Heart right ventricle (tissue), 16 donors: ENCODE results near the gene CEP170B. TPM values are rescaled to one million over a fixed set of nuclear protein-coding genes. Genes with fewer than 3 reads are reported as not detected.
A peak's percentile ranks its signal among the peaks of the same experiment; 100 is the strongest.
"Not testable (repeated sequence)": the region's sequence is repeated elsewhere in the genome, so short reads cannot be mapped to it uniquely, and the experiment has no call there.

Experiments used
- ATAC-seq, 8 donors: fragments of 200-7000 bp; cut with Tn5 transposase; one replicate each; pipeline ENCODE4 v1.9.1; 2020; ENCODE audit warnings: mild to moderate bottlenecking in 8 of 8, moderate library complexity in 8 of 8, moderate number of reproducible peaks in 1 of 8
- DNase-seq, 2 donors: peaks; one replicate each; pipeline ENCODE4 v3.0.0-alpha.2; 2020
- H3K27ac ChIP-seq, 10 donors: fragments of 200-600 bp; sonication (generic) in 2 of 10; one replicate each; pipeline versions ENCODE4 v1.5.0 to v1.8.0; 2020 to 2022; ENCODE audit warnings: mild to moderate bottlenecking in 3 of 10
- H3K27me3 ChIP-seq, 7 donors: fragments of 200-600 bp; one replicate each; pipeline ENCODE4 v1.8.0; 2021 to 2022; ENCODE audit warnings: mild to moderate bottlenecking in 2 of 7
- H3K36me3 ChIP-seq, 9 donors: fragments of 200-600 bp; sonication (generic) in 1 of 9; one replicate each; pipeline versions ENCODE4 v1.5.0 to v1.8.0; 2020 to 2022; ENCODE audit warnings: mild to moderate bottlenecking in 2 of 9
- H3K4me1 ChIP-seq, 9 donors: fragments of 200-600 bp; sonication (generic) in 1 of 9; one replicate each; pipeline versions ENCODE4 v1.5.0 to v1.8.0; 2020 to 2022; ENCODE audit warnings: mild to moderate bottlenecking in 4 of 9
- H3K4me3 ChIP-seq, 10 donors: fragments of 200-600 bp; sonication (generic) in 2 of 10; one replicate each; pipeline versions ENCODE4 v1.5.0 to v1.8.0; 2020 to 2022; ENCODE audit warnings: mild to moderate bottlenecking in 7 of 10, moderate library complexity in 2 of 10
- H3K9me3 ChIP-seq, 11 donors: fragments of 200-600 bp in 10 of 11; sonication (generic) in 2 of 11; one replicate each; pipeline versions ENCODE4 v1.5.0 to v1.8.0; 2013 to 2022; ENCODE audit warnings: mild to moderate bottlenecking in 2 of 11, control low read depth in 1 of 11, moderate library complexity in 1 of 11
- WGBS, 2 donors: extraction: QIAGEN DNeasy Blood & Tissue Kit; methylation state at CpG; one replicate each; pipeline ENCODE4 v1.1.7; 2013; ENCODE audit warnings: inconsistent platforms in 1 of 2; 5-methylcytosine and 5-hydroxymethylcytosine counted together
- intact Hi-C, 10 donors: fragments of 100-400 bp; cut with DNase I; formaldehyde crosslinking; loops; one replicate each; pipeline versions ENCODE4 v1.11.1 to v1.14.2; 2022
- polyA plus RNA-seq, 2 donors: library from polyadenylated mRNA; stranded (reverse); fragments of 200-250 nt; gene quantifications; one replicate each; pipeline ENCODE4 v1.2.3, GENCODE V29; 2013
- total RNA-seq, 10 donors: library from RNA; stranded (reverse); fragmentation: NEBNext Ultra II Directional in 3 of 10; extraction: Animal tissue kit (Norgen Biotek cat#: 25700) in 3 of 10; gene quantifications; one replicate each; pipeline versions ENCODE4 v1.2.1 to v1.2.4, GENCODE V29; 2021 to 2023
- TF ChIP-seq, protein P1 (sequence below), 9 donors: fragments of 200-600 bp; sonication (generic) in 2 of 9; IDR thresholded peaks; one replicate each; pipeline versions ENCODE4 v1.5.0 to v1.8.0; 2021 to 2022; ENCODE audit warnings: antibody characterized with exemption in 9 of 9, mild to moderate bottlenecking in 5 of 9, moderate library complexity in 1 of 9
- donor health status: Arrhythmogenic right ventricular cardiomyopathy.
- donor health status: ischemic (EF 13 %, LVEDD 7.1; RV severe dilation, severe dysfunction).
- donor health status: healthy with polysubstance abuse.
- donor health status: DM: no; HTN: yes; CAD: no.
- donor health status: DM: no; HTN: no; CAD: no.
- donor health status: ischemic (EF 25% LVEDD 6.9; RV normal size, moderate dysfunction).
- donor health status: ischemic (EF 25% LVEDD 5.7; RV mildly dilated, moderate dysfunction).
- donor health status: healthy.
- donor health status: DM: yes; HTN: yes; CAD: no.
- donor health status: Ischemic cardiomyopathy.
- donor health status: ischemic (EF 35%, LVEDD 5.7; RV mildly dilated, moderate dysfunction).
- donor health status: nonischemic (EF 11% LVEDD 7.7; RV severe dilation, severe dysfunction).
- donor health status: DM: yes; HTN: yes; CAD: no.
- donor health status: PGD.
- donor health status: ischemic (EF 29% LVEDD 5.4; RV normal size, mild dysfunction).
- donor health status: nonischemic (EF 23%, LVEDD 6.1; RV moderate dilation, normal function).

CEP170B gene
- total and polyA plus RNA-seq, 12 donors, result 6.8 to 13.6 (median 11.8) TPM

DNA sequence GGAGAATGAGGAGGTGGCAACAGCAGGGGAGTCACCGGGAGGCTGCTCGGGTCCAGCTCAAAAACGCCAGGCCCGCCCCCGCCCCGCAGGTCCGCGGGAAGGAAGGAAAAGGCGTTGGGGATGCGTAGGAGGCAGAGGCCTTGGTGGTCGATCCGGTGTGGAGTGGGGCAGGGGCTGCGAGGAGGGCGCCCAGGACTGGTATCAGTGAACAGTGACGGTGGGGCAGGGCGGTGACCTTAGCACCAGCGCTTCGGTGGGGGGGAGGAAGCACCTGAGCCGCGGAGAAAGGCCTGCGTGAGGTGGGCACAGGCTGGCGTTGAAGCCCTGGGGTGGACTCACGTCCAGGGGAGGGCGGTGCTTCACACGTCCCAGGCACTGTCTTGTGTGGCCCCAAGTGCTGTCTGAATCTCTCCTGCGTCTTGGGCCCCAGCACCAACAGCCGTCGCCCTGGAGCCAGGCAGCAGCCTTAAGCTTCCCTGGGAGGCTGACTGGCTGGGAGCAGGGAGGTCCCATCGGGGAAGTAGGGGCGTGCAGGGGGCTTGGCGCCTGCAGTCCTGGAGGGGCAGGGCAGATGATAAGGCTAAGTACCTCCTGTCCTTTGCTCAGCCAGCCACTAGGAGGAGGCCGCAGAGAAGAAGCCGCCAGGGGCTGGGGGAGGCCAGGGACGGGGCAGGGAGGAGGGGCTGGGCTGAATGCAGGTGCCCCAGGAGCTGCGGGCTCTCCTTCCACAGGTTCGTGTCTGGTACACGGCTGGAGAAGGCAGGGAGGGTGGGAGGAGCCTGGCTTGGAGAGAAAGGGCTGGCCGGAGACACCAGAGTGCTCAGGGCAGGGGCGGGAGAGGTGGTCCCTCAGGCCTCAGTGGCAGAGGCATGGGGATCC lies 37.7 kb upstream of the CEP170B start:
- ATAC-seq (peak; percentile 3 to 50 (median 39)), DNase-seq (peak in 1 of 2 donors; percentile 24)
- H3K4me1 ChIP-seq, result peaks cover 0 to 25% (median 22%) of the 10 kb centered on the region in 9 donors
- TF ChIP-seq, protein P1, sequence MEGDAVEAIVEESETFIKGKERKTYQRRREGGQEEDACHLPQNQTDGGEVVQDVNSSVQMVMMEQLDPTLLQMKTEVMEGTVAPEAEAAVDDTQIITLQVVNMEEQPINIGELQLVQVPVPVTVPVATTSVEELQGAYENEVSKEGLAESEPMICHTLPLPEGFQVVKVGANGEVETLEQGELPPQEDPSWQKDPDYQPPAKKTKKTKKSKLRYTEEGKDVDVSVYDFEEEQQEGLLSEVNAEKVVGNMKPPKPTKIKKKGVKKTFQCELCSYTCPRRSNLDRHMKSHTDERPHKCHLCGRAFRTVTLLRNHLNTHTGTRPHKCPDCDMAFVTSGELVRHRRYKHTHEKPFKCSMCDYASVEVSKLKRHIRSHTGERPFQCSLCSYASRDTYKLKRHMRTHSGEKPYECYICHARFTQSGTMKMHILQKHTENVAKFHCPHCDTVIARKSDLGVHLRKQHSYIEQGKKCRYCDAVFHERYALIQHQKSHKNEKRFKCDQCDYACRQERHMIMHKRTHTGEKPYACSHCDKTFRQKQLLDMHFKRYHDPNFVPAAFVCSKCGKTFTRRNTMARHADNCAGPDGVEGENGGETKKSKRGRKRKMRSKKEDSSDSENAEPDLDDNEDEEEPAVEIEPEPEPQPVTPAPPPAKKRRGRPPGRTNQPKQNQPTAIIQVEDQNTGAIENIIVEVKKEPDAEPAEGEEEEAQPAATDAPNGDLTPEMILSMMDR (IDR thresholded peaks at IDR 0.05), result peak; percentile 9 to 53 (median 32)
- peaks cover 0 to 27% (median 0%) of the 10 kb centered on the region in 7 donors for H3K27me3 ChIP-seq
- H3K9me3 ChIP-seq, result no peaks in the 10 kb centered on the region
- peak overlapping the region in 3 of 10 donors; percentile 22 to 52 (median 23) for H3K27ac ChIP-seq
- WGBS, 2 donors, result 8 to 10% methylated on average over 39 of the region's 39 CpGs
- H3K36me3 ChIP-seq, result no peaks in the 10 kb centered on the region
- peak overlapping the region; percentile 41 to 82 (median 65) for H3K4me3 ChIP-seq
- intact Hi-C loops, result loop anchor here in 1 of 10 donors (1.0 kb wide), 1 partner anchor 56 kb away; no protein-coding TSS in a partner anchor

- DNase-seq (no peak), ATAC-seq (no peak)
- no peaks in the 10 kb centered on the region for H3K9me3 ChIP-seq
- WGBS, 2 donors, result 57% methylated on average over 9 of the region's 9 CpGs
- no peak overlapping the region for H3K4me3 ChIP-seq
- peaks cover 0 to 16% (median 0%) of the 10 kb centered on the region in 7 donors for H3K27me3 ChIP-seq
- peaks cover 0 to 20% (median 17%) of the 10 kb centered on the region in 9 donors for H3K4me1 ChIP-seq
- intact Hi-C loops, result no loop called here
- TF ChIP-seq, protein P1 (IDR thresholded peaks at IDR 0.05), result no peak
- H3K27ac ChIP-seq, result no peak overlapping the region
- no peaks in the 10 kb centered on the region for H3K36me3 ChIP-seq
Observed at GRCh38 chr14:104830781-104831180, 34.3 kb upstream of the CEP170B start.

GRCh38 chr14:104836171-104836935 lies 28.7 kb upstream of the CEP170B start:
- H3K27me3 ChIP-seq, H3K4me3 ChIP-seq, ATAC-seq, H3K4me1 ChIP-seq, H3K27ac ChIP-seq, H3K36me3 ChIP-seq, intact Hi-C loops, DNase-seq, H3K9me3 ChIP-seq: not testable (repeated sequence)
- WGBS, 2 donors, result 93% methylated on average over 29 to 39 of the region's 41 CpGs

- 44 to 66% methylated on average over 1 of the region's 1 CpG for WGBS, 2 donors
- no peak for ATAC-seq
- intact Hi-C loops, result no loop called here
- H3K4me1 ChIP-seq, result peaks cover 5 to 20% (median 17%) of the 10 kb centered on the region in 9 donors
- no peaks in the 10 kb centered on the region for H3K36me3 ChIP-seq
- DNase-seq, result no peak
- H3K27me3 ChIP-seq, result peaks cover 2 to 59% (median 37%) of the 10 kb centered on the region in 7 donors
- H3K4me3 ChIP-seq, result no peak overlapping the region
- H3K9me3 ChIP-seq, result no peaks in the 10 kb centered on the region
- TF ChIP-seq, protein P1 (IDR thresholded peaks at IDR 0.05), result no peak
- no peak overlapping the region for H3K27ac ChIP-seq
Observed at GRCh38 chr14:104841730-104842129, 23.3 kb upstream of the CEP170B start.
